ENCODE results near the gene INF2. TPM values are rescaled to one million over a fixed set of nuclear protein-coding genes. Genes with fewer than 3 reads are reported as not detected.

INF2 gene
- total RNA-seq, 1 experiment from 2014 or later = 113 TPM

GRCh38 chr14:104687601-104688504, 1.6 kb upstream of the INF2 start:
- Histone ChIP-seq H3K36me3 (ENCODE audit: low read depth) (no peaks in the 10 kb centered on the region), H3K4me2 (peak overlapping the region; percentile 82), H2AFZ (no peak overlapping the region), H3K27ac (peak overlapping the region; percentile 47), H3K79me2 (ENCODE audit: low read depth) (peaks cover 33% of the 10 kb centered on the region), H3K9me3 (ENCODE audit: insufficient read depth, low read depth) (no peaks in the 10 kb centered on the region), H3K4me1 (replicated peaks; ENCODE audit: insufficient read depth) (peaks cover 41% of the 10 kb centered on the region), H3K4me3 (peak overlapping the region; percentile 71; the same call in 1 of the 2 replicates), H4K20me1 (ENCODE audit: insufficient read depth) (peaks cover 24% of the 10 kb centered on the region), H3F3A (ENCODE audit: insufficient read depth, low read depth) (peaks cover 25% of the 10 kb centered on the region), H3K27me3 (ENCODE audit: insufficient read depth, low read depth) (no peaks in the 10 kb centered on the region), H3K9me2 (ENCODE audit: insufficient read depth) (no peaks in the 10 kb centered on the region)
- no TSS peak for BruUV-seq (replicated peaks)
- peak; percentile 86 to 89 for DNase-seq
- ChIA-PET POLR2A (ENCODE audit: unreplicated experiment) (interaction anchor here (0.5 to 0.7 kb wide), 5 partner anchors 10 to 610 kb away, joined by 3 to 5 read pairs (median 3); no protein-coding TSS in a partner anchor), CTCF (interaction anchor here (0.5 kb wide), 1 partner anchor 219 kb away, joined by 3 read pairs; no protein-coding TSS in a partner anchor)
- intact Hi-C loops (cut with micrococcal nuclease; ENCODE audit: unreplicated experiment) = no loop called here
- TF ChIP-seq, protein P1, sequence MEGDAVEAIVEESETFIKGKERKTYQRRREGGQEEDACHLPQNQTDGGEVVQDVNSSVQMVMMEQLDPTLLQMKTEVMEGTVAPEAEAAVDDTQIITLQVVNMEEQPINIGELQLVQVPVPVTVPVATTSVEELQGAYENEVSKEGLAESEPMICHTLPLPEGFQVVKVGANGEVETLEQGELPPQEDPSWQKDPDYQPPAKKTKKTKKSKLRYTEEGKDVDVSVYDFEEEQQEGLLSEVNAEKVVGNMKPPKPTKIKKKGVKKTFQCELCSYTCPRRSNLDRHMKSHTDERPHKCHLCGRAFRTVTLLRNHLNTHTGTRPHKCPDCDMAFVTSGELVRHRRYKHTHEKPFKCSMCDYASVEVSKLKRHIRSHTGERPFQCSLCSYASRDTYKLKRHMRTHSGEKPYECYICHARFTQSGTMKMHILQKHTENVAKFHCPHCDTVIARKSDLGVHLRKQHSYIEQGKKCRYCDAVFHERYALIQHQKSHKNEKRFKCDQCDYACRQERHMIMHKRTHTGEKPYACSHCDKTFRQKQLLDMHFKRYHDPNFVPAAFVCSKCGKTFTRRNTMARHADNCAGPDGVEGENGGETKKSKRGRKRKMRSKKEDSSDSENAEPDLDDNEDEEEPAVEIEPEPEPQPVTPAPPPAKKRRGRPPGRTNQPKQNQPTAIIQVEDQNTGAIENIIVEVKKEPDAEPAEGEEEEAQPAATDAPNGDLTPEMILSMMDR (conservative IDR thresholded peaks at IDR 0.05) = no peak
- no peak for TF ChIP-seq EZH2 (IDR thresholded peaks at IDR 0.05; ENCODE audit: low read depth)

GRCh38 chr14:104688505-104689108, 811 bp upstream of the INF2 start:
- H3K4me1 ChIP-seq (replicated peaks; ENCODE audit: insufficient read depth) = peaks cover 36% of the 10 kb centered on the region
- H3K79me2 ChIP-seq (ENCODE audit: low read depth) = peaks cover 40% of the 10 kb centered on the region
- no peaks in the 10 kb centered on the region for H3K9me2 ChIP-seq (ENCODE audit: insufficient read depth)
- H3K36me3 ChIP-seq (ENCODE audit: low read depth) = no peaks in the 10 kb centered on the region
- peak overlapping the region; percentile 73 for H2AFZ ChIP-seq
- no peak for DNase-seq
- intact Hi-C loops (cut with micrococcal nuclease; ENCODE audit: unreplicated experiment) = no loop called here
- peak overlapping the region; percentile 71 for H3K4me3 ChIP-seq
- no peaks in the 10 kb centered on the region for H3K9me3 ChIP-seq (ENCODE audit: insufficient read depth, low read depth)
- H3K27me3 ChIP-seq (ENCODE audit: insufficient read depth, low read depth) = no peaks in the 10 kb centered on the region
- peaks cover 32% of the 10 kb centered on the region for H4K20me1 ChIP-seq (ENCODE audit: insufficient read depth)
- H3K27ac ChIP-seq = peak overlapping the region; percentile 47
- H3F3A ChIP-seq (ENCODE audit: insufficient read depth, low read depth) = peaks cover 24% of the 10 kb centered on the region
- no peak for TF ChIP-seq EZH2 (IDR thresholded peaks at IDR 0.05; ENCODE audit: low read depth)
- TF ChIP-seq, protein P1 (conservative IDR thresholded peaks at IDR 0.05) = no peak
- peak overlapping the region; percentile 82 for H3K4me2 ChIP-seq
- ChIA-PET CTCF (no interaction called here), POLR2A (ENCODE audit: unreplicated experiment) (no interaction called here)
- TSS peak; percentile 88 for BruUV-seq (replicated peaks)

DNA sequence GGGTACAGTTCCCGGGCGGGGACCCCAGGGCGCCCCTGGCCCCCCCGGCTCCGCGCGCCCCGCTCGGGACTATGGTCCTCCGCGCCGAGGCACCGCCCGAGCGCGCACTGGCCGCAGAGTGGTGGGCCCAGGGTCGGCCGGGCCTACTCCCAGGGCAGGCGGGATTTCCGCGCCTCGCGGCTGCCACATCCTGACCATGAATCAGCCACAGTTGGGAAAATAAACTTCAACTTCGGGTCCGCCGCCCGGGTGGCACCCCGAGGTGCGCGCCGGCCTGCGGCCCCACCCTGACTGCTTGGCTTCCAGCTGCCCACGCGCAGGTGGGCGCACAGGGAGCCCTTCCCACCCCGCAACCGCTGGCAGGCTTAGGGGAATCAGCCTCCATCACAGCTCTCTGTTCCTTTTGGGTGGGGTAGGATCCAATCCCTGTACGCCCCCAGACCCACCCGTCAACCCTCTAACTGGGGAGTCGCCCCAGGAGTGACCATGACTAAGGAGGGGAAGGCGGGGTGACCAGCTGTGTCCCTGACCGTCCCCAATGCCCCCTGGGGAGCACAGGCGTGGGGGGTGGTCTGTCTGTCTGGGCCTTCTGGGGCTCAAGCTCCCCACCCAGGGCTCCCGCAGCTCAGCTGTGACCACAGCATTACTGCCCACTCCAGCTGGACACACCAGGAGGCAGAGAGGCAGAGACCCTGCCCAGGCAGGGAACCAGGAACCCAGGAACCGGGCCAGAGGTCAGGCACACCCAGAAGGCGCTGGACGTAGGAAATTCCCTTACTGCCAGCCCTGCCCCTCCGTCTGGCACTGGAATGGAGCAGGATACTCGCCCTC, 678 bp downstream of the INF2 start:
- Histone ChIP-seq H3F3A (ENCODE audit: insufficient read depth, low read depth) (peaks cover 24% of the 10 kb centered on the region), H2AFZ (peak overlapping the region; percentile 80), H3K4me1 (replicated peaks; ENCODE audit: insufficient read depth) (peaks cover 36% of the 10 kb centered on the region), H3K9me3 (ENCODE audit: insufficient read depth, low read depth) (no peaks in the 10 kb centered on the region), H3K27ac (peak overlapping the region; percentile 47), H4K20me1 (ENCODE audit: insufficient read depth) (peaks cover 46% of the 10 kb centered on the region), H3K79me2 (ENCODE audit: low read depth) (peaks cover 49% of the 10 kb centered on the region), H3K27me3 (ENCODE audit: insufficient read depth, low read depth) (no peaks in the 10 kb centered on the region), H3K4me3 (peak overlapping the region; percentile 76), H3K4me2 (peak overlapping the region; percentile 98), H3K9me2 (ENCODE audit: insufficient read depth) (no peaks in the 10 kb centered on the region), H3K36me3 (ENCODE audit: low read depth) (no peaks in the 10 kb centered on the region)
- ChIA-PET CTCF (interaction anchor here (0.6 kb wide), 1 partner anchor 612 kb away, joined by 3 read pairs; no protein-coding TSS in a partner anchor), POLR2A (ENCODE audit: unreplicated experiment) (no interaction called here)
- BruUV-seq (replicated peaks) = TSS peak; percentile 35
- intact Hi-C loops (cut with micrococcal nuclease; ENCODE audit: unreplicated experiment) = no loop called here
- TF ChIP-seq, protein P1 (conservative IDR thresholded peaks at IDR 0.05) = no peak
- TF ChIP-seq EZH2 (IDR thresholded peaks at IDR 0.05; ENCODE audit: low read depth) = no peak
- DNase-seq = peak in 1 of 2 experiments; percentile 22

Data from PC-9 (cell line).